Activated T-helper 17 cell treated with anti-CD3 and anti-CD28 coated beads, Interleukin-2, amount 50 U/mL, for 72 hours (primary cell): ENCODE measurements around the gene GP5. TPM values are rescaled to one million over a fixed set of nuclear protein-coding genes. Genes with fewer than 3 reads are reported as not detected.

ENCODE experiments used
- ATAC-seq: fragments of 150-1000 bp; cut with Tn5 transposase; replicated peaks from 2 replicates; pipeline ENCODE4 v1.10.0; 2021; ENCODE audit warnings: mild to moderate bottlenecking, moderate library complexity
- H3K27ac Mint-ChIP-seq: one replicate; pipeline ENCODE4 v1.8.0; 2022; ENCODE audit warnings: mixed read lengths
- H3K27me3 Mint-ChIP-seq: one replicate; pipeline ENCODE4 v1.8.0; 2022; ENCODE audit warnings: mixed read lengths
- H3K36me3 Mint-ChIP-seq: one replicate; pipeline ENCODE4 v1.8.0; 2022; ENCODE audit warnings: low read depth, mild to moderate bottlenecking, mixed read lengths
- H3K4me1 Mint-ChIP-seq: one replicate; pipeline ENCODE4 v1.8.0; 2022; ENCODE audit warnings: mixed read lengths
- H3K4me3 Mint-ChIP-seq: one replicate; pipeline ENCODE4 v1.8.0; 2022; ENCODE audit warnings: mild to moderate bottlenecking, mixed read lengths
- H3K9me3 Mint-ChIP-seq: one replicate; pipeline ENCODE4 v1.8.0; 2022; ENCODE audit warnings: mixed read lengths
- total RNA-seq, 2 donors: library from RNA; stranded (reverse); gene quantifications; one replicate each; pipeline ENCODE4 v1.2.3, GENCODE V29; 2022

Gene GP5
- total RNA-seq, 2 donors from 2014 or later = 1.4 TPM

GRCh38 chr3:194389269-194389668, 9.8 kb downstream of the GP5 start:
- H3K9me3 Mint-ChIP-seq = peaks cover 8% of the 10 kb centered on the region
- no peaks in the 10 kb centered on the region for H3K36me3 Mint-ChIP-seq
- H3K4me1 Mint-ChIP-seq = no peaks in the 10 kb centered on the region
- H3K27me3 Mint-ChIP-seq = no peaks in the 10 kb centered on the region
- no peak for ATAC-seq
- H3K27ac Mint-ChIP-seq = no peak overlapping the region
- H3K4me3 Mint-ChIP-seq = no peak overlapping the region

GRCh38 chr3:194387926-194388418, 11.1 kb downstream of the GP5 start:
- Mint-ChIP-seq H3K27me3 (no peaks in the 10 kb centered on the region), H3K36me3 (no peaks in the 10 kb centered on the region), H3K4me1 (no peaks in the 10 kb centered on the region), H3K27ac (no peak overlapping the region), H3K9me3 (peaks cover 8% of the 10 kb centered on the region), H3K4me3 (no peak overlapping the region)
- no peak for ATAC-seq

GRCh38 chr3:194387276-194387675, 11.8 kb downstream of the GP5 start:
- no peaks in the 10 kb centered on the region for H3K36me3 Mint-ChIP-seq
- H3K4me1 Mint-ChIP-seq = no peaks in the 10 kb centered on the region

GRCh38 chr3:194386648-194387047, 12.4 kb downstream of the GP5 start:
- Mint-ChIP-seq H3K27ac (no peak overlapping the region), H3K27me3 (no peaks in the 10 kb centered on the region), H3K9me3 (peaks cover 8% of the 10 kb centered on the region), H3K36me3 (no peaks in the 10 kb centered on the region), H3K4me3 (no peak overlapping the region), H3K4me1 (no peaks in the 10 kb centered on the region)
- no peak for ATAC-seq

More at GRCh38 chr3:194387276-194387675, 11.8 kb downstream of the GP5 start:
- peaks cover 8% of the 10 kb centered on the region for H3K9me3 Mint-ChIP-seq
- H3K27ac Mint-ChIP-seq = no peak overlapping the region
- no peak for ATAC-seq
- H3K4me3 Mint-ChIP-seq = no peak overlapping the region
- H3K27me3 Mint-ChIP-seq = no peaks in the 10 kb centered on the region

- no peak for ATAC-seq
- H3K27ac Mint-ChIP-seq = no peak overlapping the region
- no peaks in the 10 kb centered on the region for H3K4me1 Mint-ChIP-seq
- no peak overlapping the region for H3K4me3 Mint-ChIP-seq
- H3K36me3 Mint-ChIP-seq = no peaks in the 10 kb centered on the region
- H3K9me3 Mint-ChIP-seq = peaks cover 6% of the 10 kb centered on the region
- H3K27me3 Mint-ChIP-seq = no peaks in the 10 kb centered on the region
These were observed 13.0 kb downstream of the GP5 start for GRCh38 chr3:194386066-194386465.

GRCh38 chr3:194384569-194385001, 14.5 kb downstream of the GP5 start:
- Mint-ChIP-seq H3K27ac (no peak overlapping the region), H3K27me3 (peaks cover 3% of the 10 kb centered on the region), H3K36me3 (no peaks in the 10 kb centered on the region), H3K9me3 (no peaks in the 10 kb centered on the region), H3K4me3 (no peak overlapping the region), H3K4me1 (no peaks in the 10 kb centered on the region)
- no peak for ATAC-seq

- no peak overlapping the region for H3K4me3 Mint-ChIP-seq
- peaks cover 3% of the 10 kb centered on the region for H3K27me3 Mint-ChIP-seq
- H3K4me1 Mint-ChIP-seq = no peaks in the 10 kb centered on the region
- no peak for ATAC-seq
- no peaks in the 10 kb centered on the region for H3K9me3 Mint-ChIP-seq
- H3K36me3 Mint-ChIP-seq = no peaks in the 10 kb centered on the region
- H3K27ac Mint-ChIP-seq = no peak overlapping the region
These were observed 14.9 kb downstream of the GP5 start for GRCh38 chr3:194384156-194384555.

GRCh38 chr3:194383276-194383940, 15.7 kb downstream of the GP5 start:
- ATAC-seq = no peak
- Mint-ChIP-seq H3K27ac (no peak overlapping the region), H3K4me3 (no peak overlapping the region), H3K36me3 (no peaks in the 10 kb centered on the region), H3K4me1 (no peaks in the 10 kb centered on the region), H3K27me3 (peaks cover 3% of the 10 kb centered on the region), H3K9me3 (no peaks in the 10 kb centered on the region)

GRCh38 chr3:194382892-194383223, 16.2 kb downstream of the GP5 start:
- ATAC-seq = no peak
- H3K4me3 Mint-ChIP-seq = no peak overlapping the region
- peaks cover 3% of the 10 kb centered on the region for H3K27me3 Mint-ChIP-seq
- no peaks in the 10 kb centered on the region for H3K36me3 Mint-ChIP-seq
- no peak overlapping the region for H3K27ac Mint-ChIP-seq
- no peaks in the 10 kb centered on the region for H3K4me1 Mint-ChIP-seq
- H3K9me3 Mint-ChIP-seq = no peaks in the 10 kb centered on the region

- Mint-ChIP-seq H3K27ac (no peak overlapping the region), H3K36me3 (no peaks in the 10 kb centered on the region), H3K27me3 (peaks cover 3% of the 10 kb centered on the region), H3K4me1 (no peaks in the 10 kb centered on the region), H3K4me3 (no peak overlapping the region), H3K9me3 (no peaks in the 10 kb centered on the region)
- no peak for ATAC-seq
These were observed 16.7 kb downstream of the GP5 start for GRCh38 chr3:194382196-194382891.

- H3K9me3 Mint-ChIP-seq = no peaks in the 10 kb centered on the region
- H3K27ac Mint-ChIP-seq = no peak overlapping the region
- no peaks in the 10 kb centered on the region for H3K36me3 Mint-ChIP-seq
- H3K4me3 Mint-ChIP-seq = no peak overlapping the region
- H3K27me3 Mint-ChIP-seq = peaks cover 3% of the 10 kb centered on the region
- no peaks in the 10 kb centered on the region for H3K4me1 Mint-ChIP-seq
- ATAC-seq = no peak
These were observed 17.6 kb downstream of the GP5 start for GRCh38 chr3:194381460-194381875.

GRCh38 chr3:194380326-194380725, 18.7 kb downstream of the GP5 start:
- no peak overlapping the region for H3K4me3 Mint-ChIP-seq
- H3K27ac Mint-ChIP-seq = no peak overlapping the region
- no peaks in the 10 kb centered on the region for H3K4me1 Mint-ChIP-seq
- no peak for ATAC-seq
- no peaks in the 10 kb centered on the region for H3K36me3 Mint-ChIP-seq
- no peaks in the 10 kb centered on the region for H3K9me3 Mint-ChIP-seq
- peaks cover 3% of the 10 kb centered on the region for H3K27me3 Mint-ChIP-seq

- Mint-ChIP-seq H3K27me3 (peaks cover 8% of the 10 kb centered on the region), H3K9me3 (no peaks in the 10 kb centered on the region), H3K4me3 (no peak overlapping the region), H3K4me1 (no peaks in the 10 kb centered on the region), H3K36me3 (no peaks in the 10 kb centered on the region), H3K27ac (no peak overlapping the region)
- no peak for ATAC-seq
These were observed 19.4 kb downstream of the GP5 start for GRCh38 chr3:194379651-194380050.

GRCh38 chr3:194379231-194379630, 19.8 kb downstream of the GP5 start:
- no peaks in the 10 kb centered on the region for H3K9me3 Mint-ChIP-seq
- peaks cover 8% of the 10 kb centered on the region for H3K27me3 Mint-ChIP-seq
- ATAC-seq = no peak
- no peaks in the 10 kb centered on the region for H3K4me1 Mint-ChIP-seq
- no peak overlapping the region for H3K27ac Mint-ChIP-seq
- no peak overlapping the region for H3K4me3 Mint-ChIP-seq
- H3K36me3 Mint-ChIP-seq = no peaks in the 10 kb centered on the region

GRCh38 chr3:194377708-194378107, 21.4 kb downstream of the GP5 start:
- Mint-ChIP-seq H3K4me3 (no peak overlapping the region), H3K27ac (no peak overlapping the region), H3K9me3 (no peaks in the 10 kb centered on the region), H3K27me3 (peaks cover 8% of the 10 kb centered on the region), H3K4me1 (no peaks in the 10 kb centered on the region), H3K36me3 (no peaks in the 10 kb centered on the region)
- no peak for ATAC-seq
